Astrocyte (in vitro differentiated cells and primary cell): ENCODE results near the gene PAM. TPM values are rescaled to one million over a fixed set of nuclear protein-coding genes. Genes with fewer than 3 reads are reported as not detected.

Source experiments
- DNase-seq: peaks from one replicate; pipeline ENCODE4 v3.0.0-alpha.2; 2010; ENCODE audit warnings: low read depth
- FAIRE-seq: peaks from 2 replicates; lab custom pipeline; 2011; peaks lifted over from hg19 to GRCh38; lab: Jason Lieb, UNC
- H2AFZ ChIP-seq: 2 replicates; pipeline ENCODE4 v1.6.0; 2012; ENCODE audit warnings: low read depth, low read length, inconsistent platforms
- H3K27ac ChIP-seq: 2 replicates; pipeline ENCODE4 v1.5.1; 2011; ENCODE audit warnings: low read depth, low read length, inconsistent platforms
- H3K27me3 ChIP-seq: 2 replicates; pipeline ENCODE4 v1.6.0; 2011; ENCODE audit warnings: low read length, inconsistent platforms; ENCODE audit not compliant: insufficient read depth
- H3K36me3 ChIP-seq: 2 replicates; pipeline ENCODE4 v1.5.1; 2011; ENCODE audit warnings: low read length, inconsistent platforms; ENCODE audit not compliant: insufficient read depth
- H3K4me1 ChIP-seq: 2 replicates; pipeline ENCODE4 v1.5.1; 2011; ENCODE audit warnings: low read length, inconsistent platforms; ENCODE audit not compliant: insufficient read depth
- H3K4me2 ChIP-seq: 2 replicates; pipeline ENCODE4 v1.6.0; 2012; ENCODE audit warnings: low read length, inconsistent platforms
- H3K4me3 ChIP-seq: 2 replicates; pipeline ENCODE4 v1.5.1; 2011; ENCODE audit warnings: low read depth, mild to moderate bottlenecking, low read length, inconsistent platforms; ENCODE audit not compliant: insufficient read depth
- H3K79me2 ChIP-seq: 2 replicates; pipeline ENCODE4 v1.6.0; 2012; ENCODE audit warnings: mild to moderate bottlenecking, low read length, inconsistent platforms; ENCODE audit not compliant: insufficient read depth
- H3K9ac ChIP-seq: 2 replicates; pipeline ENCODE4 v1.6.0; 2012; ENCODE audit warnings: mild to moderate bottlenecking, low read length, inconsistent platforms
- H3K9me3 ChIP-seq: 2 replicates; pipeline ENCODE4 v1.5.1; 2012; ENCODE audit warnings: low read depth, mild to moderate bottlenecking, low read length, inconsistent platforms; ENCODE audit not compliant: insufficient read depth
- H4K20me1 ChIP-seq: 2 replicates; pipeline ENCODE4 v1.6.0; 2012; ENCODE audit warnings: low read length, inconsistent platforms; ENCODE audit not compliant: insufficient read depth
- H3K27ac Mint-ChIP-seq: one replicate; pipeline ENCODE4 v1.8.0; 2021; ENCODE audit warnings: mild to moderate bottlenecking, mixed read lengths; ENCODE audit not compliant: unreplicated experiment
- H3K27me3 Mint-ChIP-seq: one replicate; pipeline ENCODE4 v1.8.0; 2021; ENCODE audit warnings: low read depth, mixed read lengths; ENCODE audit not compliant: unreplicated experiment
- H3K36me3 Mint-ChIP-seq: one replicate; pipeline ENCODE4 v1.8.0; 2021; ENCODE audit warnings: low read depth, mixed read lengths; ENCODE audit not compliant: unreplicated experiment
- H3K4me1 Mint-ChIP-seq: one replicate; pipeline ENCODE4 v1.8.0; 2021; ENCODE audit warnings: low read depth, mixed read lengths; ENCODE audit not compliant: unreplicated experiment
- H3K4me3 Mint-ChIP-seq: one replicate; pipeline ENCODE4 v1.8.0; 2021; ENCODE audit warnings: mild to moderate bottlenecking, moderate library complexity, mixed read lengths; ENCODE audit not compliant: unreplicated experiment
- H3K9me3 Mint-ChIP-seq: one replicate; pipeline ENCODE4 v1.8.0; 2021; ENCODE audit warnings: mild to moderate bottlenecking, mixed read lengths; ENCODE audit not compliant: unreplicated experiment
- CTCF ChIP-seq: IDR thresholded peaks from 2 replicates; pipeline ENCODE4 v1.5.1; 2011; ENCODE audit warnings: low read depth, mild to moderate bottlenecking, inconsistent platforms, low read length, moderate library complexity; ENCODE audit not compliant: insufficient read depth
- EZH2 ChIP-seq: IDR thresholded peaks from 2 replicates; pipeline ENCODE4 v1.6.1; 2012; ENCODE audit warnings: mild to moderate bottlenecking, low read length, inconsistent platforms; ENCODE audit not compliant: insufficient read depth
- total RNA-seq: library from RNA; stranded (reverse); gene quantifications from 2 replicates; pipeline ENCODE4 v1.2.1, GENCODE V29; 2021

Gene PAM
- total RNA-seq, 1 donor from 2014 or later: 301 TPM

GRCh38 chr5:102778478-102778877 is 23.4 kb downstream of the PAM start:
- Histone ChIP-seq H3K27ac (peak overlapping the region; percentile 57), H3K4me2 (peak overlapping the region; percentile 41)

GRCh38 chr5:102781359-102781758 is 26.3 kb downstream of the PAM start:
- Histone ChIP-seq H3K27me3 (no peaks in the 10 kb centered on the region), H3K36me3 (no peaks in the 10 kb centered on the region), H4K20me1 (no peaks in the 10 kb centered on the region), H3K4me2 (no peak overlapping the region), H3K79me2 (no peaks in the 10 kb centered on the region), H3K9me3 (no peaks in the 10 kb centered on the region), H3K4me1 (peaks cover 7% of the 10 kb centered on the region), H2AFZ (no peak overlapping the region), H3K9ac (no peak overlapping the region), H3K4me3 (no peak overlapping the region), H3K27ac (no peak overlapping the region)
- Mint-ChIP-seq H3K9me3 (no peaks in the 10 kb centered on the region), H3K4me3 (no peak overlapping the region), H3K27ac (no peak overlapping the region), H3K27me3 (no peaks in the 10 kb centered on the region), H3K36me3 (peaks cover 1% of the 10 kb centered on the region), H3K4me1 (peaks cover 13% of the 10 kb centered on the region)
- TF ChIP-seq CTCF: no peak
- TF ChIP-seq EZH2: no peak
- DNase-seq (no peak), FAIRE-seq (no peak)

More at GRCh38 chr5:102778478-102778877, 23.4 kb downstream of the PAM start:
- Histone ChIP-seq H3K79me2 (peaks cover 4% of the 10 kb centered on the region), H3K4me1 (peaks cover 7% of the 10 kb centered on the region), H3K4me3 (no peak overlapping the region), H3K9me3 (no peaks in the 10 kb centered on the region), H3K27me3 (no peaks in the 10 kb centered on the region), H4K20me1 (no peaks in the 10 kb centered on the region), H2AFZ (no peak overlapping the region), H3K9ac (peak overlapping the region; percentile 4), H3K36me3 (no peaks in the 10 kb centered on the region)
- peaks cover 15% of the 10 kb centered on the region for H3K4me1 Mint-ChIP-seq
- no peaks in the 10 kb centered on the region for H3K27me3 Mint-ChIP-seq
- H3K9me3 Mint-ChIP-seq: peaks cover 3% of the 10 kb centered on the region
- no peak for TF ChIP-seq CTCF
- no peak for TF ChIP-seq EZH2
- H3K36me3 Mint-ChIP-seq: peaks cover 2% of the 10 kb centered on the region
- no peak overlapping the region for H3K27ac Mint-ChIP-seq
- peak; percentile 85 for DNase-seq
- H3K4me3 Mint-ChIP-seq: no peak overlapping the region
- peak; percentile 72 for FAIRE-seq

DNA sequence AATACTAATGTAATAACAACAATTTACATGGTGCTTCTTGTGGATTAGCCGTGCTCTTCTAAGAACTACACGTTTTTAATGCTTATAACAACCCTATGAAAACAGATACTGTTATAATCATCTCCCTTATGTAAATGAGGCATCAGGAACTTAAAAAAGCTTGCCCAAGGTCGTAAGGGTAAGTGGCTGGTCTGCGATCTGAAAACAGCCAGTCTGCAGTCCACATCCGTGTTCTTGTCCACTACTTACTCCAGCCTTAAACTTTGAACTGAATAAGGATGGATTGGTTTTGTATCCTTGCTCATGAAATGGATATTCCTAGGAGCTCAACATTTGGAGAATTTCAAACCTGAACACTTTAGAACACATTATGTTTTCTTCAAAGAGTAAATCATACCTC is 26.7 kb downstream of the PAM start:
- no peaks in the 10 kb centered on the region for H3K79me2 ChIP-seq
- no peaks in the 10 kb centered on the region for H3K27me3 ChIP-seq
- DNase-seq (no peak), FAIRE-seq (no peak)
- H3K27ac Mint-ChIP-seq: no peak overlapping the region
- peaks cover 1% of the 10 kb centered on the region for H3K36me3 Mint-ChIP-seq
- H3K9me3 Mint-ChIP-seq: no peaks in the 10 kb centered on the region
- peaks cover 7% of the 10 kb centered on the region for H3K4me1 ChIP-seq
- no peak overlapping the region for H3K9ac ChIP-seq
- H3K27me3 Mint-ChIP-seq: no peaks in the 10 kb centered on the region
- TF ChIP-seq CTCF (no peak), EZH2 (no peak)
- H3K4me1 Mint-ChIP-seq: peaks cover 13% of the 10 kb centered on the region
- no peak overlapping the region for H3K27ac ChIP-seq
- H3K4me3 Mint-ChIP-seq: no peak overlapping the region
- H3K9me3 ChIP-seq: no peaks in the 10 kb centered on the region
- H4K20me1 ChIP-seq: no peaks in the 10 kb centered on the region
- H2AFZ ChIP-seq: no peak overlapping the region
- H3K4me3 ChIP-seq: no peak overlapping the region
- H3K4me2 ChIP-seq: no peak overlapping the region
- no peaks in the 10 kb centered on the region for H3K36me3 ChIP-seq
